ENCODE data around the gene CDCP1.
"Not testable (repeated sequence)": the region's sequence is repeated elsewhere in the genome, so short reads cannot be mapped to it uniquely, and the experiment has no call there.

CDCP1 gene

DNA sequence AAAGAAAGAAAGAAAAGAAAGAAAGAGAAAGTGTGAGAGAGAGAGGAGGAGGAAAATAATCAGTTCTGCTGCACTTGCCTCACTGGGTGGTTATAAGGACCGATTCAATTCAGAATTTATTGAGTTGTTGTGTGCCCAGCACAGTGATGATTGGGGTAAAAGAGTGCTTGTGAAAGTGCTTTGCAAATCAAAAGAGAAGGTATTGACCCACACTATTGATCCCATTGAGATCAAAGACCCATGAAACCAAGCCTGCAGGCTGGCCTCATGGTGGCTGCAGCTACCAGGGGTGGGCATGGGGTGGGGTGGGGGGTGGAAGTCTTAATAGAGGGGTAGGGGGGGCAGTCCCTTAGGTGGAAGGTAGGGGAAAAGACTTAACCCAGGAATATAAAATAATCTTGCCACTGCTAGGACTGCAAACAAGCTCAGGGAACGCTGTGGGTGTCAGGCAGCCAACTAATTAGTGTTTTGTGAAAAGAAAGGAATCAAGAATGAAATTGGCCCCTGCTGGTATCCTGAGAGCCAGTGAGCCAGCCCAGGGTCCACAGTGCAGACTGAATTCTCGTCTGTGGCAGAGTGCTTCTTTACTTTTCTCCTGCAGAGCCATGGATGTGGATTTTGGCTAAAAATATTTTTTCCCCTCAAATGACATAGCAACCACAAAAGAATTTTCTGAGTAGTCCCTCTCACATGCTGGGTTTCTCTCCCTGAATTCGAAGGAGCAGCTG is 85.8 kb downstream of the CDCP1 start:
- in situ Hi-C loops (cut with MboI; ENCODE audit: low sequenced_read_pairs) = no loop called here

DNA sequence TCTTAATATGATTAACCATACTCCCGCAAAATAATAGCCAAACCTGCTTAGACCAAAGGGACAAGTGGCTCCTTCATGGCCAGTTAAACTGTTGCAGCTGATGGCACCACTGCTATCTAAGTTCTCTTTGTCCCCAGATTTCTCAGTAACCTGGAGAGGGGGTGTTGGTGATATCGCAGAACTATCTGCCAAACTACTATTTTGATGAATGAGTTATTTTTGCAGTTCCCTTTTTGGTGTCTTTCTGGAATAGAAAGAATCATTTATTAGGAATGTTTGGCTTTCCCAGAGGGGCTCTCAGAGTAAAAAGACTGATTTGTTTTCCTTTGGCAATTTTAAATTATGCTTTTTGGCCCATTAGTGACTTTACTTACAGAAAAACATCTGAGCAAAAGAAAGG is 87.0 kb downstream of the CDCP1 start:
- in situ Hi-C loops (cut with MboI; ENCODE audit: low sequenced_read_pairs) = no loop called here

DNA sequence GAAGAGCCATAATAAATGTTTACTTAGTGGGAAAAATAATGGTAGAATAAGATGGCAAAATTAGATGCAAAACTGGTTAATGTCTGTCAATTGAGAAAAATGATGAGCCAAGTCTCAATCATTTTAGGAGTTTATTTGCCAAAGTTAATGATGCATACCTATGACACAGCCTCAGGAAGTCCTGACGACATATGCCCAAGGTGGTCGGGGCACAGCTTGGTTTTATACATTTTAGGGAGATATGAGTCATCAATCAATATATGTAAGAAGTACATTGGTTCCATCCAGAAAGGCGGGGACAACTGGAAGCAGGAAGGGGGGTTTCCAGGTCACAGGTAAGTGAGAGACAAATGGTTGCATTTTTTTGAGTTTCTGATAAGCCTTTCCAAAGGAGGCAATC is 88.6 kb downstream of the CDCP1 start:
- in situ Hi-C loops (cut with MboI; ENCODE audit: low sequenced_read_pairs) = no loop called here

DNA sequence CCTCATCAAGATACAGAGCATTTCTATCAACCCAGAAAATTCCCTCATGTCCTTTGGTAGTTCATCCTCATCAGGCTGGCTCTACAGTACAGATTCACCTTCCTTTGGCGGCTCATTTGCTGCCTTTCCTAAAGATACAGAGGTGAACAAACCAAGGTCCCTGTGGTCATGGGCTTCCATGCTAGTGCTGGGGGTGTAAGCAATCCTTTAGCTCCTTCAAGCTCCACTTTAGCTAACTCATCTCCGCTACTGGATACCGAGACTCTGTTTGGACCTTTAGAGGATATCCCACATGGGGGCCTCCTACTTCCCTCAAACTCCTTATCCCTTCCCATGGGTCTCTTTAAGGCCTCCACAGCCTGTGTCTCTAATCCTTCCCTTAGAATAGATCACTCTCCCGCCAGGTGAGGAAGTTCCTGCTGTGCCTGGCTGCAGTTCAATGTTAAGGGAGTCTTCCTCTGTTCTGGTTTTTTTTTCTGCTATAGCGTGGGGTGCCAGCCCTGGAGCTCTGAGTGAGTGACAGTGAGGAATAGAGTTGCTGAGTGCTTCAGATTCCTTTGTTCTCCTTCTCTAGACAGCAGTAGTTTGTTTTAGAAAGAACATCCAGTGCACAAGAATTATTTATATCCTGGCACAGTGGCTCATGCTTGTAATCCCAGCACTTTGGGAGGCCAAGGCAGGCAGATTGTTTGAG is 89.4 kb downstream of the CDCP1 start:
- in situ Hi-C loops (cut with MboI; ENCODE audit: low sequenced_read_pairs) = no loop called here

DNA sequence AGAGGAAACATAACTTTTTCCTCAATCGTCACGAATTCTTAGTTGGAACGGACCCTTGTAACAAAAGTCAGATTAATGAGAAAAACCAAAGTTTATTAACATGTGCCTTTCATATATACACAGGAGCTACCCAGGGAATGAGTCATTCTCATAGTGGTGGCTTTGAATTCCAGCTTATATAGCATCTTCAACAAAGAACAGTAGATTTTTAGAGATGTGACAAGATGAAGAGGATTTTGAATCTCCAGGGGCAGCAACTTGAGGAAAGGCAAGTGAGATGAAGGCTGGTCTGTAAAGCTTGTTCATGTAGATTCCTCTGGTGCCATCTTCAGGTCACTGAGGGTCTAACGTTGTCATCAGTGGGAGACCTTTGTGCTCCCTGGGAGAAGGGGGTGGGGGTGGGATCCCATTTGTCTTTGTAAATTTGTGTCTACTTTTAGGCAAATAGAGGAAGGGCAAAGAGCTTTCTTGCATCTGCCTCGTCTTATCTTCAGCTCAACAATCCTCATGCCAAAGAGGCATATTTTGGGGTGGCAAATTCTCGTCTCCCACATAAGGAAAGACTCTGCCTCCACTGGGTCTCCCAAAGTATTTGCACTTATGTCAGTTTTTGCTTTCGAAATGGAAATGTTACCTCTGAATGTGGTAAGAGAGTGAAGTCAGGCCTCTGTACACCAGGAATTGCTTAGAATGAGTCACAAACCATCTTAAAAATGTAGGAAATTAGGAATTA is 90.6 kb downstream of the CDCP1 start:
- in situ Hi-C loops (cut with MboI; ENCODE audit: low sequenced_read_pairs) = no loop called here

DNA sequence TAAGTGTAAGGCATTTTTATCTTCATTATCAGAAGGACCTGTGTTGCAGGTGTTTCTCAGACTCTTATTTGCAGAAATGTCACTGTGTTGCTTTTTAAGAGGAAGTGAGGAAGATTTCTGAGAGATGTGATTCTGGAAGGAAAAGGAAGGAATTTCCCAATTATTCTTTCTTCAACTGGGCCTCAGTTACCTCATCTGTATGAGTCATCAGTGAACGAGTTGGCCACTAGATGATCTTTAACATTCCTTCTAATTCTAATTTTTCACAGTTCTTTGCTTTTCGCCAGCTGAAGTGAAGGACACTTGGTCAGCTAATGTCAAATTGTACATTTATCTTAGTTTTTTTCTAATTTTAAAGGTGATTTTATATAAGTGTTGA is 91.2 kb downstream of the CDCP1 start:
- in situ Hi-C loops (cut with MboI; ENCODE audit: low sequenced_read_pairs) = no loop called here

DNA sequence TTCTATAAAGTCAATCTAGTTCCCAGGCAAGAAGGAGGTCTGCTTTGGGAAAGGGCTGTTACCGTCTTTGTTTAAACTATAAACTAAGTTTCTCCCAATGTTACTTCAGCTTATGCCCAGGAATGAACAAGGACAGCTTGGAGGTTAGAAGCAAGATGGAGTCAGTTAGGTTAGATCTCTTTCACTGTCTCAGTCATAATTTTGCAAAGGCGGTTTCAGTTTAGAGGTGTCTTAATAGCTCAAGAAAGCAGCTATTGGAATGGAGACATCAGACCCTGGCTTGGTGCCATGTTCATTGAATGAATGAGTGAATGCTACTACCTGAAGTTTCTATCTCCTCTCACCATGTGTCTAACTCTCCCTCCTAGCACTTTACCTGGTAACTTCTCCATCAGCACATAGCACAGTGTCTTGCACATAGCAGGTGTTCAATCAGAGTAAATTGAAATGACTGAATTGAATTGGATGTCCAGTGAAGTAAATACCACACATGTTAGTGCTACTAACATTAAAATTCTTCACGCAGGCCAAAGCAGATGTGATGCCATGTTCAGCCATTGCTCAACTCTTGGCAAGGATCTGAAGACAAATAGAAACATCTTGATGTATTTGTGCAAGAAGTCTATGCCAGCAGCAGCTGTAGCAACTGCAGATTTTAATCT is 91.9 kb downstream of the CDCP1 start:
- in situ Hi-C loops (cut with MboI; ENCODE audit: low sequenced_read_pairs) = no loop called here

DNA sequence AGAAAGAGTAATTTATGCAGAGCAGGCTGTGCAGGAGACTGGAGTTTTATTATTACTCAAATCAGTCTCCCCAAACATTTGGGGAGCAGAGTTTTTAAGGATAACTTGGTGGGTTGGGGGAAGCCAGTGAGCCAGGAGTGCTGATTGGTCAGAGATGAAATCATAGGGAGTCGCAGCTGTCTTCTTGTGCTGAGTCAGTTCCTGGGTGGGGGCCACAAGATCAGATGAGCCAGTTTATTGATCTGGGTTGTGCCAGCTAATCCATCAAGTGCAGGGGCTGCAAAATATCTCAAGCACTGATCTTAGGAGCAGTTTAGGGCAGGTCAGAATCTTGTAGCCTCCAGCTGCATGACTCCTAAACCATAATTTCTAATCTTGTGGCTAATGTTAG is 92.4 kb downstream of the CDCP1 start:
- in situ Hi-C loops (cut with MboI; ENCODE audit: low sequenced_read_pairs) = not testable (repeated sequence)

DNA sequence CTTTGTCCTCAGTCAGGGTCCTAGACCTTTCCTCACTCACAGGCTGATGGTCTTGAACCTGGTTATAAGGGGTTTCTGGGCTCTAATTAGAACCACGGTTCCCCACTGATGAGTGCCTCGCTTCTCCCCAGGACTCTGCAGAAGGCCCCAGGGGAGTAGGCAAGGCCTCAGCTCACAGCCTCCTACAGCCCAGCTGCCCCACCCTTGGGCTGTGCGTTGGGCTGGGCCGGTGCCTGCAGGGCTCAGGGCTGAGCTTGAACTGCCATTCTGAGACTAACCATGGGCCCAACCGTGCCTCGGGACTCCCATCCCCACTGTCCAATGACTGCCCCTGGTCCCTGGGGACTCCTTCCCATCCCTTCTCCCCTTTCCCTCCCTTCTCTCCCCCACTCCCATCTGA is 94.5 kb downstream of the CDCP1 start:
- in situ Hi-C loops (cut with MboI; ENCODE audit: low sequenced_read_pairs) = no loop called here

DNA sequence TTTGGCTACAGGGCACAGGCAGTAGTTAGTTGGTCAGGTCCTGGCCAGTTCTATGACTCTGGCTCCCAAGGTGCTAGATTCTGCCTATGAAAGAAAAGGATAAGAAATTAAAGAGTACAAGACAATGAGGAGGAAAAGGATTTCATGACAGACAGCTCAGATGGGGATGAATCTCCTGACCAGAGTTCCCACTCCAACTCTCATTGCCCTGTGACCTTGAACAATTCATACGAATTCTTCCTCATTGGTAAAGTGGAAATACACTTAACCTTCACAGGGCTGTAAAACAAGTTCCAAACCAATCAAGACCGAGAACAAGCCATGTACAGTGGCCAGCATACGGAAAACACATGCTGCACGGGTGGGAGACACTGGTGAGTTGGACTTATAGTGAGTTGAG is 96.4 kb downstream of the CDCP1 start:
- in situ Hi-C loops (cut with MboI; ENCODE audit: low sequenced_read_pairs) = loop anchor here (10.0 to 25.0 kb wide), 2 partner anchors 455 to 612 kb away; no protein-coding TSS in a partner anchor

DNA sequence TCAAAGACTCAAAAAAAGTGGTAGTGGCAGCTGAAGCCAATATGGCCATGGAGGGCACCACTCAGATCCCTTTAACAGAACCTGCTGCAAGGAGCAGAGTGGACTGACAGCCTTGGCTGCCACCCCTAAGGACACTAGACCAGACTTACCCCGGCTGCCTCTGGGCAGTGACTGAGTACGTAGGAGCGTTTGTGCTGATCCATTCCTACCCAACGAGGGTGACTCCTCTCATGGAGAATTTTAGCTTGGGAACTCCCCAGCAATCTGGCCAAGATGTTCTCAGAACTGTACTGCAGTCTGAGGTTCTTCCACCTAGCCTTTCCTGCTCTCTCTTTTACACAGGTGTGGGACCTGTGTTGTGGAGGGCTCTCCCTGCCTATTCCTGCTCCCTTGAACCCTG is 97.9 kb downstream of the CDCP1 start:
- in situ Hi-C loops (cut with MboI; ENCODE audit: low sequenced_read_pairs) = loop anchor here (10.0 to 25.0 kb wide), 2 partner anchors 457 to 614 kb away; no protein-coding TSS in a partner anchor

DNA sequence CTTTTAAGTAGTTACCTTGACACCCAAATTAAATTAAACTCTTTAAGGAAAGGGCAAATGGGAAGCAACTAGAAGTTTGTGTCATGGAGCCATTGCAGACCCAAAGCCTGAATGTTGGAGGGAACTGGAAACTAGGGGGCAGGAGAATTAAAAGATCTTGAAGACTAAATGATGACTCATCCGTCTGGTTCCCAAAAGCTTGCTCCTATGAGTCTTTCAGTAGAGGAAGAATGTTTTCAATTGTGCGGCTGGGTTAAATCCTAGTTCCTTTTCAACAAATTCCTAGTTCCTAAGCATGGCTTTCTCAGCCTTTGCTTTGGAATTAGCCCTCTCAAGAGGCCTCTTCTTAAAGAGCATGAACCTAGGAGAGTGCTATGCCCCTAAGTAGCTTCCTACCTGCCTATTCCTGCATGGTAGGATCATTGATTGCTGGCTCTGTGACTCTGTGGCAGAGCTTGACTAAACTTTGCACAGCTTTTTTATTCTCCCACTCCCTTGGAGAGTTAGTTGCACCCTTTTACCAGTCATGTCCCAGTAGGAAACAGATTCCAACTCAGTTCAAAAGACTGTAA is 102.4 kb downstream of the CDCP1 start:
- in situ Hi-C loops (cut with MboI; ENCODE audit: low sequenced_read_pairs) = loop anchor here (5.0 to 25.0 kb wide), 3 partner anchors 163 to 618 kb away; no protein-coding TSS in a partner anchor

DNA sequence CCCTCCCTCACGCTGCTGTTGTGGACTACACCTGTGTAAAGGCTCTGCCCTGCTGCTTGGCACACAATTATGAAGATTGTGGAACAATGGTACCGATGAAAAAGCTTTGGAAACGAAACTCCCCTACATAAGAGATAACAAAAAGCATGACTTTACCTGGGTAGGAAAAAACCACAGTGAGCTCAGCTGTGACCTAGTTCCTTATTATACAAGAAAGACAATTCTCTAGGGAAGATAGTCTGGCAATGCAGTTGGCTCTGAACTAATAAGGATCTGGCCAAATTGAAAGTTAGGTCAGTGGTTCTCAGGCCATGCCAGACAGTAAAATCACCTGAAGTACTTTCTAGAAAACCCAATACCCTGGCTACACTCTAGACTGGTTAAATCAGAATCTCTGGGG is 104.0 kb downstream of the CDCP1 start:
- in situ Hi-C loops (cut with MboI; ENCODE audit: low sequenced_read_pairs) = loop anchor here (5.0 to 25.0 kb wide), 3 partner anchors 165 to 620 kb away; no protein-coding TSS in a partner anchor

DNA sequence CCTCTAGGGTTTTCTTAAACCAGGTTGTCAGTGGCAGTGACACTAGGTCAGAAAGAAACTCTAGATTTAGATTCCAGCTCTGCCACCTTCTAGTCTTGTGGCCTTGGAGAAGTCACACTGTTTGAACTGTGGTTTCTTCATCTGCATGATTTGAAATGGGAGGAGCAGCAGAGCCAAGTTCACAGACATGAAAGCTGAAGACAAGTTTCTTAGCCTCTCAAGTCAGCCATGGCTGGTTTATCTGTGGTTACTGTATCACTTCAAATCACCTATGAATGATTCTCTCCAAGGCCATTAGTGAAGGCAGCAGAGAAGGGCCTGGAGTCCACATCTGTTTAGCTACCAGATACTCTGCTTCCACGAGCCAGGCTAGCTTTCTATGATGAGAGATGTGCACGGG is 104.5 kb downstream of the CDCP1 start:
- in situ Hi-C loops (cut with MboI; ENCODE audit: low sequenced_read_pairs) = loop anchor here (5.0 to 25.0 kb wide), 3 partner anchors 166 to 621 kb away; no protein-coding TSS in a partner anchor

DNA sequence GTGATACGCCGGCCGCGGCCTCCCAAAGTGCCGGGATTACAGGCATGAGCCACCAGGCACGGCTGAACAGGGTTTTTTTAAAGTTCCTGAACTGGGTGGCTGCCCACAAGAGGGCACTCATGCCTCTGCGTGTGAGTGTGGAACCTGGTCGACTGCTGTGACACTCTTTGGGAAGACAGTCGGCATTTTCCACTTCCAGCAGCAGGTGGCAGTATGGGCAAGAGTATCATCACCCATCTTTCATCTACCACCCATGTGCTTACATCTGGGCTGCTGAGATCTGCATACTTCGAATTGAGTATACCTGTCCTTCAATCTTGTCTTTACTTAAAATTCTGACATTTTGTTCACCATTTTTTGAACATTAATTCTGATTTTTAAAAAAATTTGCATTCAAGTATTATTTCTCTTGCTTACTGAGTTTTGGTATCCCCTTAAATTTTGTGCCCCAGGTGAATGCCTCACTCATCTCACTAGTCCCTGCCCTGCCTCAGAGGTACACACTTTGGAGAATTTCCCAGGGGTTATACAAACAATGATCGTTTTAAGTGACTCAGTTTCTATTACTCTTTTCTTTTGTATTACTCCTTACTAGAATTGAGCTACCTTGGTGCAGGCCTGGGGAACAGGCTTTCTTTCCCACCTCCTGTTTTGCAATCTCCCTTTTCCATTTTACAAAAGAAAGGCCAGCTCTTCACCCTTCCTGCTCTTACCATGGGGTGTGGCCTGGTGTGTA is 108.3 kb downstream of the CDCP1 start:
- in situ Hi-C loops (cut with MboI; ENCODE audit: low sequenced_read_pairs) = loop anchor here (25.0 kb wide), 1 partner anchor 624 kb away; no protein-coding TSS in a partner anchor

DNA sequence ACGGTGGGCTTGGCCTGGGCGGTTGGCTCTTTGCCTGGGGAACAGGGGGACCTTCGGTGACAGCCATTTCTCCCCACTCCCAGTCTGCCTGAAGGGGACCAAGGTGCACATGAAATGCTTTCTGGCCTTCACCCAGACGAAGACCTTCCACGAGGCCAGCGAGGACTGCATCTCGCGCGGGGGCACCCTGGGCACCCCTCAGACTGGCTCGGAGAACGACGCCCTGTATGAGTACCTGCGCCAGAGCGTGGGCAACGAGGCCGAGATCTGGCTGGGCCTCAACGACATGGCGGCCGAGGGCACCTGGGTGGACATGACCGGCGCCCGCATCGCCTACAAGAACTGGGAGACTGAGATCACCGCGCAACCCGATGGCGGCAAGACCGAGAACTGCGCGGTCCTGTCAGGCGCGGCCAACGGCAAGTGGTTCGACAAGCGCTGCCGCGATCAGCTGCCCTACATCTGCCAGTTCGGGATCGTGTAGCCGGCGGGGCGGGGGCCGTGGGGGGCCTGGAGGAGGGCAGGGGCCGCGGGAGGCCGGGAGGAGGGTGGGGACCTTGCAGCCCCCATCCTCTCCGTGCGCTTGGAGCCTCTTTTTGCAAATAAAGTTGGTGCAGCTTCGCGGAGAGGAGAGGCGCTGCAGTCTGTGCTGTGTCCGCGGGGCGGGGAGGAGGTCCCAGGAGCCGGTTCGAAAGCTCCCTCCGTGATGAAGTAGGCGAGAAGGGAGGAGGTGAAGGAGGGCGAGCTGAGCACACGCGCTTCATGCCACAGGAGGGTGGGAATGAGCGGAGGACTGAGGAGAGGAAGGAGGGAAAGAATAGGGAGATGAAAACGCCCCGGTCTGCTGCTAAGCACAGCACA is 110.5 kb downstream of the CDCP1 start:
- in situ Hi-C loops (cut with MboI; ENCODE audit: low sequenced_read_pairs) = loop anchor here (25.0 kb wide), 1 partner anchor 627 kb away; no protein-coding TSS in a partner anchor

DNA sequence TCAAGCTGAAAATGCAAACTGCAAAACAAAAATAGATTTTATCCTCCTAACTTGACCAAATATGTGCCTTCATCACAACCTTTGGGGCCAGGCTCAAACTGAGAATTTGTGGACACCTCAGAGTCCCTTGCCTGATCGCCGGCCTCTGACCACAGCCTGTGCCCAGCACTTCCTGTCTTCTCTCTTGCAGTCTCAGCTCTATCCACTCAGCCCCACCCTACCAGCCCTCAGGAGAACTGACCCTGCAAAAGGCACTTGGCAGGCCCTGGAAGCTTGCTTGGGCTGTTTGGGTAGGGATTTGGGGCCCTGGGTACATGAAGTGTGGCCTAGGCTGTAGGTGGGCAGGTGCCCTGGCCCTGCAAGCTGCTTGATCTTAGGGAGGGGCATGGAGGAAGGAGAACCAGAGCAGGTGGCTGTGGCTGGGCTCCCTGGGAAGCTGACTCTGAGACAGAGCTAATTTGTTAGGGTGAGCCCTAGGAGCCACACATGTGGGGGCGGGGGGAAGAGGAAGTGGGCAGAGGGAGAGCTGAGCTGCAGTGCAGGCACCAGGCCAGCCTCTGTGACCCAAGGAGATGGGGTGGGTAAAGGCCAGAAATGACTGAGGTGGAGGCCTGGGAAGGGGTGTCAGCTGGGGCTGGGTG is 111.4 kb downstream of the CDCP1 start:
- in situ Hi-C loops (cut with MboI; ENCODE audit: low sequenced_read_pairs) = loop anchor here (25.0 kb wide), 1 partner anchor 628 kb away; no protein-coding TSS in a partner anchor

DNA sequence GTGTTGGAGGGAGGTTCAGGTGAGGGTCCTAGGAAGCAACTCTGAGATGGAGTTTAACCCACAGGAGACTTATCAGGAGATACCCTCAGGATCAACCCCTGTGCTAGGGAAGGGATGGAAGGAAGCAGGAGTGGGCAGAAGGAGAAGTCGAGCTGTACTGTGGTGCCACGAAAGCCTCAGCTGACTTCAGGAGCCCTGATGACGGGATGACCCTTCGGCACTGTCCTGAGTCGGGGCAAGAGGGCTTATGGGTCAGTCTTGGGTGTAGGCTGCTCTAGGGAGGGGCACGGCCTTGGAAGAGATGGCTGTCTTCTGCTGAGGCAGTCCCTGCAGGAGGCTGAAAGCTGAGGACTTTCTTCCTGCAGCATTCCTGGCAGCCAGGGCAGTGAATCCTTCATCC is 112.4 kb downstream of the CDCP1 start:
- in situ Hi-C loops (cut with MboI; ENCODE audit: low sequenced_read_pairs) = loop anchor here (25.0 kb wide), 1 partner anchor 629 kb away; no protein-coding TSS in a partner anchor
